Measurements from ENCODE around the gene TBC1D1.

Gene TBC1D1

GRCh38 chr4:38167973-38168372 is 277.1 kb downstream of the TBC1D1 start:
- H3K4me2 ChIP-seq (ENCODE audit: low read depth, low read length), result no peak overlapping the region
- no peak overlapping the region for H2AFZ ChIP-seq (ENCODE audit: low read length)
- no peaks in the 10 kb centered on the region for H4K20me1 ChIP-seq (ENCODE audit: insufficient read depth, low read length)
- H3K27me3 ChIP-seq (replicated peaks; ENCODE audit: insufficient read depth, low read length), result no peaks in the 10 kb centered on the region
- TF ChIP-seq CTCF (IDR thresholded peaks at IDR 0.05; ENCODE audit: low read length) (no peak), EZH2phosphoT487 (IDR thresholded peaks at IDR 0.05; ENCODE audit: low read length) (no peak), EZH2 (optimal IDR thresholded peaks at IDR 0.05; ENCODE audit: low read depth, low read length) (no peak)
- no peaks in the 10 kb centered on the region for H3K9me2 ChIP-seq (replicated peaks; ENCODE audit: insufficient read depth, low read length)
- H3K4me3 ChIP-seq (ENCODE audit: low read length), result no peak overlapping the region
- no peak overlapping the region for H3K9ac ChIP-seq (ENCODE audit: low read length)
- no peaks in the 10 kb centered on the region for H3K79me2 ChIP-seq (ENCODE audit: low read length)
- 0 out of 2 replicates have a peak, but pooled peaks cover 5% of the 10 kb centered on the region for H3F3A ChIP-seq (ENCODE audit: insufficient read depth, low read length)
- DNase-seq, result no peak
- H3K27ac ChIP-seq (ENCODE audit: low read length), result no peak overlapping the region
- H3K36me3 ChIP-seq (replicated peaks; ENCODE audit: insufficient read depth, low read length), result no peaks in the 10 kb centered on the region
- no peaks in the 10 kb centered on the region for H3K9me3 ChIP-seq (replicated peaks; ENCODE audit: insufficient read depth, low read length)
- H3K4me1 ChIP-seq (ENCODE audit: low read length), result peaks cover 7% of the 10 kb centered on the region; the same call in 1 of the 2 replicates

- Histone ChIP-seq H3K79me2 (ENCODE audit: low read length) (no peaks in the 10 kb centered on the region), H3K9me3 (replicated peaks; ENCODE audit: insufficient read depth, low read length) (no peaks in the 10 kb centered on the region), H3K27ac (ENCODE audit: low read length) (no peak overlapping the region), H4K20me1 (ENCODE audit: insufficient read depth, low read length) (no peaks in the 10 kb centered on the region), H3F3A (ENCODE audit: insufficient read depth, low read length) (no peaks in the 10 kb centered on the region), H2AFZ (ENCODE audit: low read length) (no peak overlapping the region), H3K27me3 (replicated peaks; ENCODE audit: insufficient read depth, low read length) (no peaks in the 10 kb centered on the region), H3K4me1 (ENCODE audit: low read length) (peaks cover 10% of the 10 kb centered on the region; the same call in 1 of the 2 replicates), H3K9me2 (replicated peaks; ENCODE audit: insufficient read depth, low read length) (no peaks in the 10 kb centered on the region), H3K36me3 (replicated peaks; ENCODE audit: insufficient read depth, low read length) (no peaks in the 10 kb centered on the region), H3K9ac (ENCODE audit: low read length) (no peak overlapping the region), H3K4me2 (ENCODE audit: low read depth, low read length) (no peak overlapping the region), H3K4me3 (ENCODE audit: low read length) (no peak overlapping the region)
- no peak for DNase-seq
- TF ChIP-seq EZH2 (optimal IDR thresholded peaks at IDR 0.05; ENCODE audit: low read depth, low read length) (no peak), CTCF (IDR thresholded peaks at IDR 0.05; ENCODE audit: low read length) (no peak), EZH2phosphoT487 (IDR thresholded peaks at IDR 0.05; ENCODE audit: low read length) (no peak)
These were observed 278.6 kb downstream of the TBC1D1 start for GRCh38 chr4:38169524-38169923.

- H3K36me3 ChIP-seq (replicated peaks; ENCODE audit: insufficient read depth, low read length), result no peaks in the 10 kb centered on the region
- no peak overlapping the region for H3K4me3 ChIP-seq (ENCODE audit: low read length)
- no peaks in the 10 kb centered on the region for H4K20me1 ChIP-seq (ENCODE audit: insufficient read depth, low read length)
- no peak for DNase-seq
- H3K9me3 ChIP-seq (replicated peaks; ENCODE audit: insufficient read depth, low read length), result no peaks in the 10 kb centered on the region
- no peak overlapping the region for H2AFZ ChIP-seq (ENCODE audit: low read length)
- TF ChIP-seq EZH2phosphoT487 (IDR thresholded peaks at IDR 0.05; ENCODE audit: low read length) (no peak), EZH2 (optimal IDR thresholded peaks at IDR 0.05; ENCODE audit: low read depth, low read length) (no peak), CTCF (IDR thresholded peaks at IDR 0.05; ENCODE audit: low read length) (no peak)
- no peak overlapping the region for H3K27ac ChIP-seq (ENCODE audit: low read length)
- no peak overlapping the region for H3K9ac ChIP-seq (ENCODE audit: low read length)
- peaks cover 10% of the 10 kb centered on the region; the same call in 1 of the 2 replicates for H3K4me1 ChIP-seq (ENCODE audit: low read length)
- no peaks in the 10 kb centered on the region for H3F3A ChIP-seq (ENCODE audit: insufficient read depth, low read length)
- H3K4me2 ChIP-seq (ENCODE audit: low read depth, low read length), result no peak overlapping the region
- no peaks in the 10 kb centered on the region for H3K79me2 ChIP-seq (ENCODE audit: low read length)
- no peaks in the 10 kb centered on the region for H3K27me3 ChIP-seq (replicated peaks; ENCODE audit: insufficient read depth, low read length)
- H3K9me2 ChIP-seq (replicated peaks; ENCODE audit: insufficient read depth, low read length), result no peaks in the 10 kb centered on the region
These were observed 279.7 kb downstream of the TBC1D1 start for GRCh38 chr4:38170338-38171169.

All from MM.1S (cell line).